Right ventricle myocardium superior (tissue), 1 donor: ENCODE measurements around the gene THAP5. TPM values are rescaled to one million over a fixed set of nuclear protein-coding genes. Genes with fewer than 3 reads are reported as not detected.
"Not testable (repeated sequence)": the region's sequence is repeated elsewhere in the genome, so short reads cannot be mapped to it uniquely, and the experiment has no call there.

Experiments used
- ATAC-seq: fragments of 200-7000 bp; cut with Tn5 transposase; one replicate; pipeline ENCODE4 v1.9.1; 2020; ENCODE audit warnings: mild to moderate bottlenecking; ENCODE audit not compliant: poor library complexity
- DNase-seq: peaks from one replicate; pipeline ENCODE4 v3.0.0-alpha.2; 2020
- intact Hi-C: fragments of 100-400 bp; cut with DNase I; formaldehyde crosslinking; loops from one replicate; pipeline ENCODE4 v1.11.2; 2022
- total RNA-seq: library from RNA; stranded (reverse); fragmentation: NEBNext Ultra II Directional; extraction: Animal tissue kit (Norgen Biotek cat#: 25700); gene quantifications from one replicate; pipeline ENCODE4 v1.2.1, GENCODE V29; 2021
- donor health status: DM: no; HTN: yes; CAD: no; lungs with severe emphysema.

Gene THAP5
- total RNA-seq, 1 donor from 2014 or later = 21.1 TPM

- intact Hi-C loops, DNase-seq, ATAC-seq: not testable (repeated sequence)
Measured at GRCh38 chr7:108548141-108548896, 21.2 kb downstream of the THAP5 start.

- ATAC-seq = no peak
- no peak for DNase-seq
- intact Hi-C loops = no loop called here
Measured at GRCh38 chr7:108541478-108541877, 28.0 kb downstream of the THAP5 start.

- intact Hi-C loops, DNase-seq, ATAC-seq: not testable (repeated sequence)
Measured at GRCh38 chr7:108538685-108539084, 30.8 kb downstream of the THAP5 start.

- intact Hi-C loops, ATAC-seq, DNase-seq: not testable (repeated sequence)
Measured at GRCh38 chr7:108538236-108538635, 31.3 kb downstream of the THAP5 start.

GRCh38 chr7:108537229-108537628, 32.3 kb downstream of the THAP5 start:
- ATAC-seq (no peak), DNase-seq (no peak)
- intact Hi-C loops = no loop called here

- intact Hi-C loops = no loop called here
- DNase-seq (no peak), ATAC-seq (no peak)
Measured at GRCh38 chr7:108535744-108536143, 33.8 kb downstream of the THAP5 start.

DNA sequence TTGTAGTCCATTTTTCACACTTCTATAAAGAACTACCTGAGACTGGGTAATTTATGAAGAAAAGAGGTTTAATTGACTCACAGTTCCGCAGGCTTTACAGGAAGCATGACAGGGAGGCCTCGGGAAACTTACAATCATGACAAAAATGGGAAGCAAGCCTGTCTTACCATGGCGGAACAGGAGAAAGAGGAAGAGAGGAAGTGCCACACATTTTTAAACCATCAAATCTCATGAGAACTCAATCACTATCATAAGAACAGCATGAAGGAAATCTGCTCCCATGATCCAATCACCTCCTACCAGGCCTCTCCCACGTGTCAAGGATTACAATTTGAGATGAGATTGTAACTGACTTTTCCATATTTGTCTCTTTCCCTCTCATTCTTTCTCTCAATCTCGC, 34.2 kb downstream of the THAP5 start:
- no peak for DNase-seq
- intact Hi-C loops = no loop called here
- ATAC-seq = no peak

DNA sequence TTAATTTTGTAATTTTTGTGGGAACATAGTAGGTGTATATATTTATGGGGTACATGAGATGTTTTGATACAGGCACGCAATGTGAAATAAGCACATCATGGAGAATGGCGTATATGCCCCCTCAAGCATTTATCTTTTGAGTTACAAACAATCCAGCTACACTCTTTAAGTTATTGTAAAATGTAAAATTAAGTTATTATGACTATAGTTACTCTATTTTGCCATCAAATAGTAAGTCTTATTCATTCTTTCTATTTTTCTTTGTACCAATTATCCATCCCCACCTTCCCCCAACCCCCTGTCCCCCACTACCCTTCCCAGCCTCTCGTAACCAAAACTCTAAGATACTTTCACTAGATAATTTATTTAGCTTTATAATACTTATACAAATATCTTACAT, 35.8 kb downstream of the THAP5 start:
- ATAC-seq = no peak
- intact Hi-C loops = no loop called here
- DNase-seq = no peak

DNA sequence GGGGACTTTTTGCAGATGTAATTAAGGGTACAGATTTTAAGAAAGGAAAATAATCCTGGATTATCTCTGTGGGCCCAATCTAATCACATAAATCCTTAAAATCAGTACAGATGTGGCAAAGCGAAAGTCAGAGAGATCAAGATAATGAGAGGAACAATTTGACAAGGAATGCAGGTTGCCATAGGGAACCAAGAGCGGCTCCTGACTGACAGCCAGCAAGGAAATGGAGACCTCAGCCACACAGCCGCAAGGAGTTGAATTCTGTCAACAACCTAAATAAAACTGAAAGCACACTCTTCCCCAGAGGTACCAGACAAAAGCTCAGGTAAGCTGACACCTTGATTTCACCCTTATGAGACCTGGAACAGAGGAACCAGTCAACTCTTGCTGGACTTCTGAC, 40.2 kb downstream of the THAP5 start:
- ATAC-seq = no peak
- no peak for DNase-seq
- intact Hi-C loops = loop anchor here (5.0 kb wide), 1 partner anchor 38 kb away; the partner anchor contains the start of genes DNAJB9 and THAP5

DNA sequence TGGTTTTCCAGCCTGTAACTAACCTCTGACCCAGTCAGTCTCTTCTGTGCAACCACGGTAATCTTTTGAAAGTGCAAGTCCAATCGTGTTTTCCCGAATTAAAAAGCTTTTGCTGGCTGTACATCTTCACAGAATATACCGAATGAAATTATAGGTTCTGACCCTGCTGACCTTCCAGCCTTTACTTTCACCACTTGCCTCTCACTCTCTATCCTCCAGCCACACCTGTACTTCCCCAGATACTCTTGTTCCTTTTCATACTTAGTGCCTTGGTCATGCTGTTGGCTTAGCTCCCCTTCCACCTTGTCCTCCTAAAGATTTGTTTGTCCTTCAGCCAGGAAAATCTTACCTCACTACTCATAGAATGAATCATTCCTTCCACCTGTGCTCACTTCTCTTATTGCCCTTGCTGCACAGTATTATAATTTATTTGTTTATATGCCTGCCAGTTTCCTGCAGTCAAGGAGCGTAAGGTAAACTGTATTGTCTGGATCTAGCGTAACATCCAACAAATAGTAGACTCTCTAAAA, 41.3 kb downstream of the THAP5 start:
- no peak for DNase-seq
- intact Hi-C loops = loop anchor here (5.0 kb wide), 1 partner anchor 39 kb away; the partner anchor contains the start of genes DNAJB9 and THAP5
- no peak for ATAC-seq

DNA sequence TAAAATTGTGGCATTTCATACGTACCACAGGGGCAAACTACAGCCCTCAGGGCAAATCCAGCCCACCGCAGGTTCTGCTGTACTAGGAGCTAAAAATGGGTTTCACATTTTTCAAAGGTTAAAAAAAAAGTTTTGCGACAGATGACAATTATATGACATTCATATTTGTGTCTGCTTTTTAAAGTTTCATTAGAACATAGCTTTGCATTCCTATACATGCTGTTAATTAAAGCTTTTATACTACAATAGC, 42.8 kb downstream of the THAP5 start:
- intact Hi-C loops = loop anchor here (5.0 kb wide), 1 partner anchor 41 kb away; the partner anchor contains the start of genes DNAJB9 and THAP5
- no peak for DNase-seq
- ATAC-seq = no peak

DNA sequence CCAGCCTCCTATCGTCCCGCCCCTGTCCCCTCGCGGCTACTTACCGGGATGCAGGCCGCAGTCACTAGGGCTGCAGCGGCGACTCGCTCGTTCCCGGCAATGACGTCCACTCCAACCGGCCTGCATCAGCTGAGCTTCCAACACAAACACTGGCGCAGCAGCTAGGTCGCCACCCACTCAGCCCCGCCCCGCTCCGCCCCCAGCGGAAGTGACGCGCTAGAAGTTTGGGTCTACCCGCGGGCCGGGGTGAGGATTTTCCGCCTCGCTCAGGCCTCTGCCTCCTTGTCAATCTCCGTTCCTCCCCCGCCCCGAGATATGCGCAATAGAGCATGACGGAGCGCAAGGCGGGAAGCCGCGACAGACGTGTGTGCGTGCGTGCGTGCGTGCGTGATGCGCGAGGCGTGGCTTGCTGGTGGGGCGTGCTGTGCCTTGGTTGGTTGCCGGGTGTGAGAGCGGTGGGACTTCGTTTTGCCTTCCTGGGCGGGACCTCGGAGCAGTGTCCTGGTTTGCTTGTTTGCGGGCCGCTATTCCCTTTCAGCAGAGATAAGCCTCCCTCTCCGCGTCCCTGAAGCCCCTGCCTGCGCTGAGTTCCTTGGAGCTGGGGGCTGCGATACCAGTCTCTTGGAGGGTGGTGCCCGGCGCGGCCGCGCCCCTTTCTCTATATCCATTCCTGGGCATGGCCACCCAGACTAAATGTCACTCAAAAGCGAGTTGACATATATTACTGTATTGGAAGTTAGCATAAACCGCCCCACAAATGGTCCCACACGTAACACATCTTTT, 43.3 kb downstream of the THAP5 start, which contains the start of gene PNPLA8:
PNPLA8 (minus strand) TSS at position 151 of the 783 bp plus-strand sequence. CDS start 10,644 bp downstream, outside the sequence.
- intact Hi-C loops = loop anchor here (5.0 kb wide), 1 partner anchor 41 kb away; the partner anchor contains the start of genes DNAJB9 and THAP5
- peak; percentile 97 for ATAC-seq
- DNase-seq = peak; percentile 100

DNA sequence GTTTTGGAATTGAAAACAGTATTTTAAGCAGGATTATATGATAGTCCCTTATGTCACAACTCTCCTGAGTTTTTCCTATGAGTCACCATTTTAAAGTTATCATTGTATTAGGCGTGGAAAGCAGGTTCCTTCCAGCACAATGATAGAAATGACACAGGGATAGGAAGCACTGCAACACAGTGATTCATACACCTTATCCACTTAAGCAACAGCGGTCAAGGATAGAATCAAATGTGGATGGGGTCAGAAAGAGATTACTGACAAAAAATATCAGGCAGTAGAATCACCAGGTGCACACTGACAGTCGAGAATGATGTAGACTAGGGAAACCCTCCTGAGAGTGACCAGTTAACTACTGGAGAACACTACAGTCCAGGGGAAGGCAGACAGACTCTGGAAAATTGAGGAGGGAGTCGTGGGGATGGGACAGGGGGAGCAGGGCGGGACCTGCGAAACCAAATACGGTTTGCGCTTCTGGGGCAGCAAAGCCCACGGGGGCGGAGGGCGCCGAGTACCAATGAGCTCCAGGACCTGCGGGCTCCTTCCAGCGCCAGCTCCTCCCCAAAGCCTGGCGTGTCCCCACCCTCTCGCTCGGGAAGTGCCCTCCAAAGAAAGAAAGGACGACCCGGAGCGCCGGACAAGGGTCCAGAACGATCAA, 44.0 kb downstream of the THAP5 start:
- peak; percentile 84 for ATAC-seq
- peak; percentile 92 for DNase-seq
- intact Hi-C loops = loop anchor here (5.0 kb wide), 1 partner anchor 42 kb away; the partner anchor contains the start of genes DNAJB9 and THAP5

DNA sequence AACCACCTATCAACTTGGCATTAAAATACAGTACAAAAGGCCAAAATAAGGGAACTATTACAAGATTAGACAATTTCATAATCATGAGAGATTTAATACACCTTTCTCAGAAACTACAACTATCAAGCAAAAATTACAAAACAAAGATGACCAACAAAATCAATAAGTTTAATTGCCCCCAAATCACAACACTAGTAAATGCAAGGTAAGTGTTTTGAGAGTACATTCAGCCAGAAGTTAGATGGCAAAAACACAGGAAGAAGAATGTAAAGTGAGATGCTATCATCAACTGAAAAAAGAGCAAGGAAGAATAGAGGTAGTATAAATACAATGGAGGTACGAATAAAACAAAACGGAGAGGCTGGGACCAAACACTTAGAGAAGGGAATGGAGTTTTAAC, 46.7 kb downstream of the THAP5 start:
- no peak for DNase-seq
- intact Hi-C loops = no loop called here
- no peak for ATAC-seq

DNA sequence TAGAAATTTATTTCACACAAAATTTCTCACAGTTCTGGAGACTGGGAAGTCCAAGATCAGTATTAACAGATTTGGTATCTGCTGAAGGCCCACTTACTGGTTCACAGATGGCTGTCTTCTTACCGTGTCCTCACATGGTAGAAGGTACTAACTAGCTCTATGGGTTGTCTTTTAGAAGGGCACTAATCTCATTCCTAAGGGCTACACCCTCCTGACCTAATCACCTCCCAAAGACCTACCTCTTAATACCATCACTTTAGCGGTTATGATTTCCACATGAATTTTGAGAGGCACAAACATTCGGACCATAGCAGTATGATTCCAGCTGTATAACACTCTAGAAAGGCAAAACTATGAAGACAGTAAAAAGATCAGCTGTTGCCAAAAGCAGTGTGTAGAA, 51.6 kb downstream of the THAP5 start:
- intact Hi-C loops = no loop called here
- DNase-seq (no peak), ATAC-seq (no peak)

- no peak for DNase-seq
- ATAC-seq = no peak
- intact Hi-C loops = no loop called here
Measured at GRCh38 chr7:108515630-108516029, 53.9 kb downstream of the THAP5 start.

- ATAC-seq (no peak), DNase-seq (no peak)
- intact Hi-C loops = no loop called here
Measured at GRCh38 chr7:108515013-108515412, 54.5 kb downstream of the THAP5 start.
